Tibial nerve (tissue), 4 donors: ENCODE data around the gene RNASE12. TPM values are rescaled to one million over a fixed set of nuclear protein-coding genes. Genes with fewer than 3 reads are reported as not detected.

Experiments
- DNase-seq, 2 donors: peaks; one replicate each; pipeline ENCODE4 v3.0.0-alpha.2; 2019; ENCODE audit warnings: low spot score in 2 of 2
- H3K27ac ChIP-seq, 4 donors: fragments of 200-600 bp; sonication (generic) in 3 of 4; one replicate each; pipeline ENCODE4 v1.5.1; 2017 to 2019; ENCODE audit warnings: mild to moderate bottlenecking in 1 of 4
- H3K27me3 ChIP-seq, 2 donors: fragments of 200-600 bp; sonication (generic) in 1 of 2; one replicate each; pipeline versions ENCODE4 v1.5.1 to v1.6.0; 2017 to 2019
- H3K36me3 ChIP-seq, 3 donors: fragments of 200-600 bp; sonication (generic); one replicate each; pipeline ENCODE4 v1.5.1; 2018 to 2019
- H3K4me1 ChIP-seq, 4 donors: fragments of 200-600 bp; sonication (generic) in 3 of 4; one replicate each; pipeline ENCODE4 v1.5.1; 2017 to 2019
- H3K4me3 ChIP-seq, 4 donors: fragments of 200-600 bp; sonication (generic) in 3 of 4; one replicate each; pipeline ENCODE4 v1.5.1; 2017 to 2019; ENCODE audit warnings: mild to moderate bottlenecking in 1 of 4, moderate library complexity in 1 of 4
- H3K9me3 ChIP-seq, 4 donors: fragments of 200-600 bp; sonication (generic) in 3 of 4; one replicate each; pipeline ENCODE4 v1.5.1; 2017 to 2019
- CTCF ChIP-seq, 5 experiments: fragments of 200-600 bp in 3 of 5; fragments of 450-650 bp in 2 of 5; sonication (generic) in 3 of 5; IDR thresholded peaks; one replicate each; pipeline ENCODE4 v1.5.1; 2016 to 2019; ENCODE audit warnings: antibody characterized with exemption in 5 of 5, mild to moderate bottlenecking in 3 of 5, moderate library complexity in 2 of 5
- EP300 ChIP-seq, 2 donors: sonication (generic); formaldehyde crosslinking; IDR thresholded peaks; one replicate each; pipeline ENCODE4 v1.6.1; 2017; ENCODE audit warnings: antibody characterized with exemption in 2 of 2, mild to moderate bottlenecking in 1 of 2
- POLR2A ChIP-seq, 2 donors: fragments of 450-650 bp; IDR thresholded peaks; one replicate each; pipeline ENCODE4 v1.6.1; 2017; ENCODE audit warnings: antibody characterized with exemption in 2 of 2, mild to moderate bottlenecking in 2 of 2, moderate library complexity in 2 of 2
- WGBS, 2 donors: methylation state at CpG; one replicate each; pipeline ENCODE4 v1.1.5; 2018; 5-methylcytosine and 5-hydroxymethylcytosine counted together
- total RNA-seq, 4 donors: library from RNA; depleted of rRNA; stranded (reverse); fragments of >200 nt; gene quantifications; one replicate each; pipeline ENCODE4 v1.1.0, GENCODE V29; 2016

The RNASE12 gene
- total RNA-seq, 4 donors from 2014 or later = not detected

- H3K36me3 ChIP-seq = no peaks in the 10 kb centered on the region
- H3K4me3 ChIP-seq = no peak overlapping the region
- no peak overlapping the region for H3K27ac ChIP-seq
- no peaks in the 10 kb centered on the region for H3K9me3 ChIP-seq
- TF ChIP-seq POLR2A (IDR thresholded peaks at IDR 0.05) (no peak), EP300 (IDR thresholded peaks at IDR 0.05) (no peak), CTCF (IDR thresholded peaks at IDR 0.05) (no peak)
- no peaks in the 10 kb centered on the region for H3K27me3 ChIP-seq
- no peak for DNase-seq
- H3K4me1 ChIP-seq = peaks cover 0 to 22% (median 9%) of the 10 kb centered on the region in 4 donors
- WGBS, 2 donors = 60 to 65% methylated on average over 4 of the region's 4 CpGs
Observed at GRCh38 chr14:20618271-20618749, 27.1 kb upstream of the RNASE12 start.

- Histone ChIP-seq H3K36me3 (no peaks in the 10 kb centered on the region), H3K4me1 (peaks cover 0 to 21% (median 6%) of the 10 kb centered on the region in 4 donors), H3K4me3 (no peak overlapping the region), H3K27me3 (no peaks in the 10 kb centered on the region), H3K27ac (no peak overlapping the region), H3K9me3 (no peaks in the 10 kb centered on the region)
- TF ChIP-seq EP300 (IDR thresholded peaks at IDR 0.05) (no peak), POLR2A (IDR thresholded peaks at IDR 0.05) (no peak), CTCF (IDR thresholded peaks at IDR 0.05) (no peak)
- 77 to 84% methylated on average over 12 of the region's 12 CpGs for WGBS, 2 donors
- DNase-seq = no peak
Observed at GRCh38 chr14:20617138-20618003, 26.2 kb upstream of the RNASE12 start.

GRCh38 chr14:20615996-20616395 is 24.8 kb upstream of the RNASE12 start:
- no peaks in the 10 kb centered on the region for H3K9me3 ChIP-seq
- no peak overlapping the region for H3K27ac ChIP-seq
- H3K27me3 ChIP-seq = no peaks in the 10 kb centered on the region
- TF ChIP-seq CTCF (IDR thresholded peaks at IDR 0.05) (no peak), POLR2A (IDR thresholded peaks at IDR 0.05) (no peak), EP300 (IDR thresholded peaks at IDR 0.05) (no peak)
- peaks cover 0 to 35% (median 6%) of the 10 kb centered on the region in 4 donors for H3K4me1 ChIP-seq
- H3K4me3 ChIP-seq = no peak overlapping the region
- no peaks in the 10 kb centered on the region for H3K36me3 ChIP-seq
- 82 to 90% methylated on average over 5 of the region's 5 CpGs for WGBS, 2 donors
- DNase-seq = no peak

GRCh38 chr14:20614038-20614840 is 23.1 kb upstream of the RNASE12 start:
- peaks cover 0 to 45% (median 6%) of the 10 kb centered on the region in 4 donors for H3K4me1 ChIP-seq
- no peaks in the 10 kb centered on the region for H3K27me3 ChIP-seq
- TF ChIP-seq POLR2A (IDR thresholded peaks at IDR 0.05) (no peak), EP300 (IDR thresholded peaks at IDR 0.05) (no peak), CTCF (IDR thresholded peaks at IDR 0.05) (no peak)
- peak overlapping the region; percentile 53 to 89 (median 66) for H3K27ac ChIP-seq
- peak in 1 of 2 donors; percentile 24 for DNase-seq
- H3K4me3 ChIP-seq = peak overlapping the region; percentile 29 to 58 (median 52)
- no peaks in the 10 kb centered on the region for H3K36me3 ChIP-seq
- H3K9me3 ChIP-seq = no peaks in the 10 kb centered on the region
- 11 to 15% methylated on average over 17 of the region's 17 CpGs for WGBS, 2 donors
